OCI-LY7 (cell line): ENCODE data around the gene UBE2Q1.

ENCODE experiments used
- EZH2phosphoT487 ChIP-seq: fragments of 200-600 bp; sonication (generic); IDR thresholded peaks from 2 replicates; pipeline ENCODE4 v1.6.1; 2018; ENCODE audit warnings: low read depth, borderline replicate concordance, mild to moderate bottlenecking, mixed run types, antibody characterized with exemption, low read length, moderate library complexity, mixed read lengths
- TF ChIP-seq, protein P1 (sequence below): fragments of 200-600 bp; sonication (generic); conservative IDR thresholded peaks from 2 replicates; pipeline ENCODE4 v1.5.1; 2014; ENCODE audit warnings: mild to moderate bottlenecking, antibody characterized with exemption, low read length, moderate library complexity, mixed read lengths

DNA sequence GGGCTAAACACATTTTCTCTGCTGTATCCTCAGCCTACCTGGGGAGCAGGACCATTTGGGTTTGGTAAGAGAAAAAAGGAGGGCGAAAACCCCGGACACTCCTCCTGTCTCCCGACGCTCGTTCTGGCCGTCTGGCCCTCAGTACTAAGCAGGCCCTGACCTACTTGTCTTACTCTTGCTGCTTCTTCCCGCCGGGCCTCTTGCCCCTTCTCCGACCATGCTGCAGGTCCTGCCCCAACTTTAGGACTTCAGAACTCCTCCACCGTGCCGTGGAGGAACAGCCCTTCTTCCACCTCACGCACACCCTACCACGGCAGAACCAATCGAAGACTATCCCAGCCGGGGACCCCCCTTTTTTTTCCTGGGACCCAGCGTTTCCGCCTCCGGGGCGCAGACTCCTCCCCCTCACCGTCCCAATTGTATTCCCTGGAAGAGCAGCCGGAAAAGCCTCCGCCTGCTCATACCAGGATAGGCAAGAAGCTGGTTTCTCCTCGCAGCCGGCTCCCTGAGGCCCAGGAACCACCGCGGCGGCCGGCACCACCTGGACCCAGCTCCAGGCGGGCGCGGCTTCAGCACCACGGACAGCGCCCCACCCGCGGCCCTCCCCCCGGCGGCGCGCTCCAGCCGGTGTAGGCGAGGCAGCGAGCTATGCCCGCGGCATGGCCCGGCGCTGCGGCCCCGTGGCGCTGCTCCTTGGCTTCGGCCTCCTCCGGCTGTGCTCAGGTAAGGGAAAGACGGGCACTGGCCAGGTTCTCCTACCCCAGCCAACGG lies 9.1 kb upstream of the UBE2Q1 start, which contains the start of gene CHRNB2:
- TF ChIP-seq, protein P1, sequence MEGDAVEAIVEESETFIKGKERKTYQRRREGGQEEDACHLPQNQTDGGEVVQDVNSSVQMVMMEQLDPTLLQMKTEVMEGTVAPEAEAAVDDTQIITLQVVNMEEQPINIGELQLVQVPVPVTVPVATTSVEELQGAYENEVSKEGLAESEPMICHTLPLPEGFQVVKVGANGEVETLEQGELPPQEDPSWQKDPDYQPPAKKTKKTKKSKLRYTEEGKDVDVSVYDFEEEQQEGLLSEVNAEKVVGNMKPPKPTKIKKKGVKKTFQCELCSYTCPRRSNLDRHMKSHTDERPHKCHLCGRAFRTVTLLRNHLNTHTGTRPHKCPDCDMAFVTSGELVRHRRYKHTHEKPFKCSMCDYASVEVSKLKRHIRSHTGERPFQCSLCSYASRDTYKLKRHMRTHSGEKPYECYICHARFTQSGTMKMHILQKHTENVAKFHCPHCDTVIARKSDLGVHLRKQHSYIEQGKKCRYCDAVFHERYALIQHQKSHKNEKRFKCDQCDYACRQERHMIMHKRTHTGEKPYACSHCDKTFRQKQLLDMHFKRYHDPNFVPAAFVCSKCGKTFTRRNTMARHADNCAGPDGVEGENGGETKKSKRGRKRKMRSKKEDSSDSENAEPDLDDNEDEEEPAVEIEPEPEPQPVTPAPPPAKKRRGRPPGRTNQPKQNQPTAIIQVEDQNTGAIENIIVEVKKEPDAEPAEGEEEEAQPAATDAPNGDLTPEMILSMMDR: no peak
- TF ChIP-seq EZH2phosphoT487: no peak
